ENCODE data around the gene RNF138. TPM values are rescaled to one million over a fixed set of nuclear protein-coding genes. Genes with fewer than 3 reads are reported as not detected.

The RNF138 gene
- total and polyA plus RNA-seq, 2 experiments from 2014 or later, result 58.0 to 89.6 TPM

DNA sequence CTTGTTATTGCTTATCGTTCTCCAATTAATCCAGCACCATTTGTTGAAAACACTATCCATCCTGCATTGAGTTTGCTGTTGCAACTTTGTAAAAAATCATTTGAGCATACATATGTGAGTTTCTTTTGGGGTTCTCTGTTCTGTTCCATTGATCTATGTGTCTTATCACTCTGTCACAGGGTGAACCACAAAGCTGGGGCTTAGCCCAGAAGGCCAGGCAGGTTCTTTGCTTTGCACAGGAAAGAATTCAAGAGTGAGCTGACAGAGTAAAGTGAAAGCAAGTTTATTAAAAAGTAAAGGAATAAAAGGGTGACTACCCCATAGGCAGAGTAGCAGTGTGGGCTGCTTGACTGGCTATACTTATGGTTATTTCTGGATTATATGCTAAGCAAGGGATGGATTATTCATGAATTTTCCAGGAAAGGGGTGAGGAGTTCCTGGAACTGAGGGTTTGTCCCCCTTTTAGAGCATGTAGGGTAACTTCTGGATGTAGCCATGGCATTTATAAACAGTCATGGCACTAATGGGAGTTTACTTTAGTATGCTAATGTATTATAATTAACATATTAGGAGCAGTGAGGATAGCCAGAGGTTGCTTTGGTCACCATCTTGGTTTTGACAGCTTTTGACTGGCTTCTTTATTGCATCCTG, 46.8 kb downstream of the RNF138 start:
- no peaks in the 10 kb centered on the region for H3F3A ChIP-seq (replicated peaks; ENCODE audit: low read depth)
- no peak overlapping the region for H2AFZ ChIP-seq
- peaks cover 2% of the 10 kb centered on the region for H3K27me3 Mint-ChIP-seq (ENCODE audit: insufficient read depth, low read depth, poor library complexity)
- no peak overlapping the region for H3K27ac Mint-ChIP-seq
- ATAC-seq (no peak), DNase-seq (ENCODE audit: low spot score) (no peak)
- no peak for TF ChIP-seq EZH2phosphoT487 (IDR thresholded peaks at IDR 0.05; ENCODE audit: unreplicated experiment)
- TF ChIP-seq, protein P1, sequence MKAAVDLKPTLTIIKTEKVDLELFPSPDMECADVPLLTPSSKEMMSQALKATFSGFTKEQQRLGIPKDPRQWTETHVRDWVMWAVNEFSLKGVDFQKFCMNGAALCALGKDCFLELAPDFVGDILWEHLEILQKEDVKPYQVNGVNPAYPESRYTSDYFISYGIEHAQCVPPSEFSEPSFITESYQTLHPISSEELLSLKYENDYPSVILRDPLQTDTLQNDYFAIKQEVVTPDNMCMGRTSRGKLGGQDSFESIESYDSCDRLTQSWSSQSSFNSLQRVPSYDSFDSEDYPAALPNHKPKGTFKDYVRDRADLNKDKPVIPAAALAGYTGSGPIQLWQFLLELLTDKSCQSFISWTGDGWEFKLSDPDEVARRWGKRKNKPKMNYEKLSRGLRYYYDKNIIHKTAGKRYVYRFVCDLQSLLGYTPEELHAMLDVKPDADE (IDR thresholded peaks at IDR 0.05), result no peak
- no peak for TF ChIP-seq EZH2 (IDR thresholded peaks at IDR 0.05; ENCODE audit: low read depth, unreplicated experiment)
- TF ChIP-seq, protein P2, sequence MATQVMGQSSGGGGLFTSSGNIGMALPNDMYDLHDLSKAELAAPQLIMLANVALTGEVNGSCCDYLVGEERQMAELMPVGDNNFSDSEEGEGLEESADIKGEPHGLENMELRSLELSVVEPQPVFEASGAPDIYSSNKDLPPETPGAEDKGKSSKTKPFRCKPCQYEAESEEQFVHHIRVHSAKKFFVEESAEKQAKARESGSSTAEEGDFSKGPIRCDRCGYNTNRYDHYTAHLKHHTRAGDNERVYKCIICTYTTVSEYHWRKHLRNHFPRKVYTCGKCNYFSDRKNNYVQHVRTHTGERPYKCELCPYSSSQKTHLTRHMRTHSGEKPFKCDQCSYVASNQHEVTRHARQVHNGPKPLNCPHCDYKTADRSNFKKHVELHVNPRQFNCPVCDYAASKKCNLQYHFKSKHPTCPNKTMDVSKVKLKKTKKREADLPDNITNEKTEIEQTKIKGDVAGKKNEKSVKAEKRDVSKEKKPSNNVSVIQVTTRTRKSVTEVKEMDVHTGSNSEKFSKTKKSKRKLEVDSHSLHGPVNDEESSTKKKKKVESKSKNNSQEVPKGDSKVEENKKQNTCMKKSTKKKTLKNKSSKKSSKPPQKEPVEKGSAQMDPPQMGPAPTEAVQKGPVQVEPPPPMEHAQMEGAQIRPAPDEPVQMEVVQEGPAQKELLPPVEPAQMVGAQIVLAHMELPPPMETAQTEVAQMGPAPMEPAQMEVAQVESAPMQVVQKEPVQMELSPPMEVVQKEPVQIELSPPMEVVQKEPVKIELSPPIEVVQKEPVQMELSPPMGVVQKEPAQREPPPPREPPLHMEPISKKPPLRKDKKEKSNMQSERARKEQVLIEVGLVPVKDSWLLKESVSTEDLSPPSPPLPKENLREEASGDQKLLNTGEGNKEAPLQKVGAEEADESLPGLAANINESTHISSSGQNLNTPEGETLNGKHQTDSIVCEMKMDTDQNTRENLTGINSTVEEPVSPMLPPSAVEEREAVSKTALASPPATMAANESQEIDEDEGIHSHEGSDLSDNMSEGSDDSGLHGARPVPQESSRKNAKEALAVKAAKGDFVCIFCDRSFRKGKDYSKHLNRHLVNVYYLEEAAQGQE (IDR thresholded peaks at IDR 0.05; ENCODE audit: unreplicated experiment), result no peak
- no peak for TF ChIP-seq NANOG (IDR thresholded peaks at IDR 0.05; ENCODE audit: borderline replicate concordance)
- H3K9me3 Mint-ChIP-seq, result peaks cover 4% of the 10 kb centered on the region; the same call in 2 of the 3 replicates
- H3K36me3 ChIP-seq (ENCODE audit: insufficient read depth), result no peaks in the 10 kb centered on the region
- H3K27me3 ChIP-seq (ENCODE audit: insufficient read depth), result no peaks in the 10 kb centered on the region
- no peaks in the 10 kb centered on the region for H4K20me1 ChIP-seq (replicated peaks; ENCODE audit: insufficient read depth)
- H3K4me3 ChIP-seq, result no peak overlapping the region
- no peak overlapping the region for H3K27ac ChIP-seq (ENCODE audit: low read depth)
- no peaks in the 10 kb centered on the region for H3K4me1 ChIP-seq (ENCODE audit: insufficient read depth)
- H3K4me1 Mint-ChIP-seq, result no peaks in the 10 kb centered on the region; the same call in 2 of the 3 replicates
- H3K79me2 ChIP-seq (replicated peaks; ENCODE audit: insufficient read depth), result no peaks in the 10 kb centered on the region
- H3K4me2 ChIP-seq, result no peak overlapping the region
- no peaks in the 10 kb centered on the region; the same call in 2 of the 3 replicates for H3K36me3 Mint-ChIP-seq (ENCODE audit: low read depth)
- no peaks in the 10 kb centered on the region for H3K9me2 ChIP-seq (ENCODE audit: insufficient read depth)
- no peak overlapping the region for H3K4me3 Mint-ChIP-seq

DNA sequence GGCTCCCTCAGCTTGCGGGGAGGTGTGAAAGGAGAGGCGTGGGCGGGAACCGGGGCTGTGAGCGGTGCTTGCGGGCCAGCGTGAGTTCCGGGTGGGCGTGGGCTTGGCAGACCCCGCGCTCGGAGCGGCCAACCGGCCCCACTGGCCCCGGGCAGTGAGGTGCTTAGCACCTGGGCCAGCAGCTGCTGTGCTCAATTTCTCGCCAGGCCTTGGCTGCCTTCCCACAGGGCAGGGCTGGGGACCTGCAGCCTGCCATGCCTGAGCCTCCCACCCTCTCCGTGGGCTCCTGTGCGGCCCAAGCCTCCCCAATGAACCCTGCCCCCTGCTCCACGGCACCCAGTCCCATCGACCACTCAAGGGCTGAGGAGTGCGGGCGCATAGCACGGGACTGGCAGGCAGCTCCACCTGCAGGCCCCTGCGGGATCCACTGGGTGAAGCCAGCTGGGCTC, 48.2 kb downstream of the RNF138 start:
- H3K27ac Mint-ChIP-seq, result no peak overlapping the region
- H3K4me1 Mint-ChIP-seq, result no peaks in the 10 kb centered on the region; the same call in 2 of the 3 replicates
- peak; percentile 19 for DNase-seq (ENCODE audit: low spot score)
- no peaks in the 10 kb centered on the region for H3K79me2 ChIP-seq (replicated peaks; ENCODE audit: insufficient read depth)
- no peaks in the 10 kb centered on the region for H3K27me3 ChIP-seq (ENCODE audit: insufficient read depth)
- no peak overlapping the region for H3K4me2 ChIP-seq
- no peaks in the 10 kb centered on the region for H3K9me2 ChIP-seq (ENCODE audit: insufficient read depth)
- no peak overlapping the region for H3K4me3 ChIP-seq
- H2AFZ ChIP-seq, result no peak overlapping the region
- TF ChIP-seq CREB1 (CRISPR knock-in tag; IDR thresholded peaks at IDR 0.05; ENCODE audit: low read depth), result no peak
- no peak for TF ChIP-seq NANOG (IDR thresholded peaks at IDR 0.05; ENCODE audit: borderline replicate concordance)
- TF ChIP-seq ZNF114 (CRISPR knock-in tag; IDR thresholded peaks at IDR 0.05), result no peak
- no peak for TF ChIP-seq JUNB (IDR thresholded peaks at IDR 0.05; ENCODE audit: unreplicated experiment)
- TF ChIP-seq, protein P2 (IDR thresholded peaks at IDR 0.05; ENCODE audit: unreplicated experiment), result no peak
- TF ChIP-seq, protein P3, sequence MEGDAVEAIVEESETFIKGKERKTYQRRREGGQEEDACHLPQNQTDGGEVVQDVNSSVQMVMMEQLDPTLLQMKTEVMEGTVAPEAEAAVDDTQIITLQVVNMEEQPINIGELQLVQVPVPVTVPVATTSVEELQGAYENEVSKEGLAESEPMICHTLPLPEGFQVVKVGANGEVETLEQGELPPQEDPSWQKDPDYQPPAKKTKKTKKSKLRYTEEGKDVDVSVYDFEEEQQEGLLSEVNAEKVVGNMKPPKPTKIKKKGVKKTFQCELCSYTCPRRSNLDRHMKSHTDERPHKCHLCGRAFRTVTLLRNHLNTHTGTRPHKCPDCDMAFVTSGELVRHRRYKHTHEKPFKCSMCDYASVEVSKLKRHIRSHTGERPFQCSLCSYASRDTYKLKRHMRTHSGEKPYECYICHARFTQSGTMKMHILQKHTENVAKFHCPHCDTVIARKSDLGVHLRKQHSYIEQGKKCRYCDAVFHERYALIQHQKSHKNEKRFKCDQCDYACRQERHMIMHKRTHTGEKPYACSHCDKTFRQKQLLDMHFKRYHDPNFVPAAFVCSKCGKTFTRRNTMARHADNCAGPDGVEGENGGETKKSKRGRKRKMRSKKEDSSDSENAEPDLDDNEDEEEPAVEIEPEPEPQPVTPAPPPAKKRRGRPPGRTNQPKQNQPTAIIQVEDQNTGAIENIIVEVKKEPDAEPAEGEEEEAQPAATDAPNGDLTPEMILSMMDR (conservative IDR thresholded peaks at IDR 0.05; ENCODE audit: low read depth in 2 of 2), result peak; percentile 30 to 55; a peak in 2 of 4 replicates
- H3K27ac ChIP-seq (ENCODE audit: low read depth), result no peak overlapping the region
- H3K4me1 ChIP-seq (ENCODE audit: insufficient read depth), result no peaks in the 10 kb centered on the region
- no peaks in the 10 kb centered on the region; the same call in 2 of the 3 replicates for H3K36me3 Mint-ChIP-seq (ENCODE audit: low read depth)
- no peaks in the 10 kb centered on the region for H3F3A ChIP-seq (replicated peaks; ENCODE audit: low read depth)
- no peak for ATAC-seq
- H3K27me3 Mint-ChIP-seq (ENCODE audit: insufficient read depth, low read depth, poor library complexity), result peaks cover 2% of the 10 kb centered on the region
- H3K36me3 ChIP-seq (ENCODE audit: insufficient read depth), result no peaks in the 10 kb centered on the region
- H3K9me3 Mint-ChIP-seq, result peaks cover 4% of the 10 kb centered on the region; the same call in 2 of the 3 replicates
- H4K20me1 ChIP-seq (replicated peaks; ENCODE audit: insufficient read depth), result no peaks in the 10 kb centered on the region
- no peak overlapping the region for H3K4me3 Mint-ChIP-seq

Data from GM23338 (cell line).